Peyer's patch (tissue), 4 donors: Measurements from ENCODE around the gene KRTDAP.

ENCODE experiments used
- CTCF ChIP-seq, 6 experiments: fragments of 450-650 bp in 4 of 6; fragments of 200-600 bp in 2 of 6; sonication (generic) in 1 of 6; IDR thresholded peaks; one replicate each; pipeline ENCODE4 v1.5.1; 2017 to 2019; ENCODE audit warnings: antibody characterized with exemption in 6 of 6, mild to moderate bottlenecking in 3 of 6, moderate library complexity in 1 of 6
- POLR2A ChIP-seq, 2 donors: fragments of 450-650 bp; IDR thresholded peaks; one replicate each; pipeline ENCODE4 v1.5.1; 2017; ENCODE audit warnings: antibody characterized with exemption in 2 of 2, mild to moderate bottlenecking in 2 of 2, moderate library complexity in 2 of 2

GRCh38 chr19:35529241-35530218, 39.3 kb upstream of the KRTDAP start:
- TF ChIP-seq POLR2A (IDR thresholded peaks at IDR 0.05) (no peak), CTCF (IDR thresholded peaks at IDR 0.05) (no peak)
